ENCODE measurements around the gene MCAT.

GRCh38 chr22:43164636-43165035 is 21.4 kb upstream of the MCAT start:
- TF ChIP-seq CTCF (IDR thresholded peaks at IDR 0.05) (no peak), POLR2A (IDR thresholded peaks at IDR 0.05) (no peak)

Measured in gastroesophageal sphincter (tissue), 3 donors.